DOHH2 (cell line): ENCODE results near the gene AHSP.

ENCODE experiments used
- CTCF ChIP-seq: fragments of 200-600 bp; sonication (generic); IDR thresholded peaks from one replicate; pipeline ENCODE4 v1.5.1; 2014; ENCODE audit warnings: antibody characterized with exemption, mild to moderate bottlenecking, low read depth, low read length; ENCODE audit not compliant: poor library complexity, severe bottlenecking
- EZH2phosphoT487 ChIP-seq: fragments of 200-600 bp; sonication (generic); IDR thresholded peaks from 2 replicates; pipeline ENCODE4 v1.6.1; 2017; ENCODE audit warnings: borderline replicate concordance, mild to moderate bottlenecking, antibody characterized with exemption, low read length, moderate library complexity, mixed read lengths

- TF ChIP-seq CTCF = no peak
- no peak for TF ChIP-seq EZH2phosphoT487
Observed at GRCh38 chr16:31501966-31502348, 25.7 kb upstream of the AHSP start.
